NCI-H1105 (cell line): ENCODE results near the gene SELENOH.

Experiments
- DNase-seq: peaks from one replicate; lab custom pipeline; 2025; lab: John Stamatoyannopoulos, UW

Gene SELENOH

DNA sequence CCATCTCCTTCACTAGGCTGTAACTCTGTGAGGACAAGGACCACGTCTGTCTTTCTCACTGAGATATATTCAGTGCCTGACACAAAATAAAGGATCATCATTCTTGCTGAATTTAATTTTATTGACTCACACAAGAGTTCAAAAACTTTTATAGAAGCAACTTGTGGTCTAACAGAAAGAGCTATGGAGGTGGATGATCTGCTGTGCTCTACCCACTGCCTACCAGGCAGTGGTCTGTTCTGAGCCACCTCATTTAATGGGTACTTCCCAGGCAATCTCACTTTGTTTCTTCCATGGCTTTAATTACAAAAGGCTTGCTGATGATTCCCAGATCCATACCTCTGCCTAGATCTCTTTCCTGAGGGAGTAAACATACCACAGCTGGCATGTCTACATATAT lies 5.6 kb downstream of the SELENOH start:
- DNase-seq: no peak

DNA sequence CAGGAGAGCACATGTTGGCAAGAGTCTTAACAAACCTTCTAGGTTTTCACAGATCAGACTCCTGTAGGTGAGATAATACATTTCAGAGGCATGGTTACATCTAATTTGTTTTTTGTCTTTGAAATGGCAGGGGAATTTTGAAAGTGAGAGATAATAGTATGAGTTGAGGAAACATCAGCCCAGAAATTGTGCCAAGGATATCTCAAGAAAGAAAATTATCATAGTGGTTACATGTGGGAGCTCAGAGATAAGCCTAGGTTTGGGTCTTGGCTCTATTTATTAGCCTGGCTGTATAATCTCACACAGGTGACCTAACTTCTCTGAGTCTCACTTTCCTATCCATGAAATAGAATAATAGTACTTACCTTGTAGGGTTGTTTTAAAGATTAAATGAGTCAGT lies 9.9 kb downstream of the SELENOH start:
- no peak for DNase-seq

DNA sequence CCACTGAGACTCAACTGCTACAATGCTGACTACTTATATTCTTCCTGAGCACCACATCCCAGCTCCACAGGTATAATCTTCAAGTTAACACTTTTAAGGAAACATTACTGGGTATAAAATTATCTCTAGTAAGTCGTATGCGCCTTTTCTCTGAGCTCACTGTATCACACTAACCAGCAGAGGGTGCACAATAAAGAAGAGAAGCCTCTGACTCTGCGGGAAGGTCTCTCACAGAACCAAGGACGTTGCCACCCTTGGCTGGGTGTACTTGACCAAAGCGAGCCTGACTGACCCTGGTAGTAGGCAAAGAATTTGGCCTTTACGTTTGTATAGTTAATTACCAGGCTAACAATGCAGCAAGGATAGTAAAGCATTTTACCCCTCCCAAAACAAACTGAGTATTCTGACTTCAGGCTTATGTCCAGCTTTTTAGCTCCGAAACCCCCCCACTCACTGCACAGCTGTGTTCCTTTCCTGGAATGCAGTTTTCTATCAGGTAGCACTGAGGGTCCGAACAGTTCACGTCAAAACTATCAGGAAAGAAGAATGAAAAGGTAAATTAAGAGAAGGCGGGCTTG lies 10.5 kb downstream of the SELENOH start, which contains the start of gene BTBD18:
Gene BTBD18 (minus strand): TSS at position 144 of the 578 bp plus-strand sequence. CDS start 631 bp downstream, outside the sequence.
- peak; percentile 23 for DNase-seq

DNA sequence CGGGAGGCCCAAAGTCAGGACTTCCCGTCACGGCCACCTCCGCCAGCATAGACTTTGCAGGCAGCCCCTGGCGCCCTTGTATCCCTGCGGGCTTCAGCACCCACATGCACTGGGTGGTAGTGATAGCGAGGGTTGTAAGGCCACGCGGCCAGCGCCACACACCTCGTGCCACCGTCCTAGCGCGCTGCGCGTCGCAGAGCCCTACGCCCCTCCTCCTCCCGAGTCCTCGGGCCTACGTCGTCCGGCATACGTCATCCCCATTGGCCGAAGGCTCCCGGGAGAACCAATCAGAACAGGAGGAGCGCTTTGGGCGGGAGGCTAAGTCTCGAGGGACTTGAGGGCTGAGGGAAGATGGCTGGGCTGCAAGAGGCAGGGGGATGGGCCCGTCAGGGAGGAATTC lies 11.7 kb downstream of the SELENOH start:
- DNase-seq: no peak

DNA sequence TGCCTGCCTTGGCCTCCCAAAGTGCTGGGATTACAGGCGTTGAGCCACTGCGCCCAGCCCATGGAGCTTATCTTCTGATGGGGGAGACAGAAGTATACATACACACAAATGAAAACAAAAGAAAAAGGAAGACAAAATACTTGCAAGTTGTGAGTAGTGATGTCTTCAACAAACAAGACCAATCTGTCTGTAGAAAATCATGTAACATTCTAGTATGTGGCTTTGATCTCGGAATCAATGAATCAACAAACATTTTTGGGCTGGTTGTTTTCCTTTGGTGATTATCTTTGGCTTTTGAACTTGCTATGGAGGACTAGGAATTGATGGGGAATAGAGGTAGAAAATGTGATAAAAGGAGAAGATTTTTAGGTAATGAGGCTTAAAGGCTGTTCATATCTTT lies 16.9 kb downstream of the SELENOH start:
- no peak for DNase-seq

DNA sequence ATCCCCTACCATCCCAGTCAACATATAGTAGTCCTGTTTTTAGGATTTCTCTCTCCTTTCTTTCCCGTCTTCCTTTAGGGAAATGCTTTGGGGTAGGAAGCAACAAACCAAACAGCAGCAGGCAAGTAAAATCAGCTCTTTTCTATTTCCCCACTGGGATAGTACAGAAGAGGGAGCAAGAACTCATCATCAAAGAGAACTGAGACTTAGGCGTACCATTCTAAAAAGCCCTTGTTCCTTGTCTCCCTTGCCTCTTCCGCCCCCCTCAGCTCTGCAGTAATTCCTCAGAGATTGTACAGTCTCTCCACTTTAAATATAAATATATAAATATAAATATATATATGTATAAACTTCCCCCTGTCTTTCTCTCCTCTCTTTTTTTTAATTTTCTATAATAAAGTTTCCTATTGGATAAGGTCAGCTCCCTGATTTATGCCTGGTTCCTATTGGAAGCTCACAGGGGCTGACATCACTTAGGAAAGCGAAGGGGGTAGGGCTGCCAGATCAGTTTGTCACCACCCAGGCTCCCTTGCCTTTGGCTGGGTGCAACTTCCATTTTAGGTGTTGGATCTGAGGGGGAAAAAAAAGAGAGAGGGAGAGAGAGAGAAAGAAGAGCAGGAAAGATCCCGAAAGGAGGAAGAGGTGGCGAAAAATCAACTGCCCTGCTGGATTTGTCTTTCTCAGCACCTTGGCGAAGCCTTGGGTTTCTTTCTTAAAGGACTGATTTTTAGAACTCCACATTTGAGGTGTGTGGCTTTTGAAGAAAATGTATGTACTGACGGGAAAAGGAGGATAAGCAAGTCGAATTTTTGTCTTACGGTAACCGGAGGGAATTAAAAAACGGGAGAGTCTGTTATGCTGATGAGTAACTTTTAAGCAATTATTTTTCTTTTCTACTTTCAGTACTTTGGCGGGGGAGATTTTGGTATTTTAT lies 20.3 kb downstream of the SELENOH start, which contains the start of gene CTNND1:
Gene CTNND1 (plus strand): TSS at position 502 of the 934 bp plus-strand sequence. CDS start 29,677 bp downstream, outside the sequence.
- peak; percentile 94 for DNase-seq

DNA sequence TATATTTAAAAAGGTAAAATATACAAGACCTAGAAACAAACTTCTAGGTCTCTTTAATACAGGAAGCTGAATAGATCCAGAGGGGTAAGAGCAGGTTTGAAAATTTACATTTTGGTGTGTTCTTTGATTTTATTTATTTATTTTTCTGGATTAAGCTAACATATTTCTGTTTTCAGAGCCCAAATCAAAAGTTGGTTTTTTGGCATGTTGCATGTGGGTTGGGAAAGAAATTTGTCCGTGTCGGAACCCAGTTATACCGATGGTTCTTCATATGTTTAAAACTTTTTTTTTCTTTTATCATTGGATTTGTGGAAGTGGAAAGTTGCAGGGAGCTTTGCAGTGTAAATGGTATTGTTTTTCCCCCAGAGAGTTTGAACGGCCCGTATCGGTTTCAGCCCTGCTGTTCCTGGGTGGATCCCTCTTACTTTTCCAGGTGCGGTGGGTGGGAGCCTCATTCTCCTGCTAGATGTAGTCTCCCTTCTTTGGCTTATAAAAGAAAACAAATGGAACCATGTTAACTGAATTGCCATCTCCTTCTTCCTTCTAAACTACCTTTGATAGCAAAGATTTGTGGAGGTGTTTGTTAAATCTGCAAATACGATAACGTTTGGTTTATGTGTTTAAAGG lies 21.1 kb downstream of the SELENOH start:
- DNase-seq: no peak

DNA sequence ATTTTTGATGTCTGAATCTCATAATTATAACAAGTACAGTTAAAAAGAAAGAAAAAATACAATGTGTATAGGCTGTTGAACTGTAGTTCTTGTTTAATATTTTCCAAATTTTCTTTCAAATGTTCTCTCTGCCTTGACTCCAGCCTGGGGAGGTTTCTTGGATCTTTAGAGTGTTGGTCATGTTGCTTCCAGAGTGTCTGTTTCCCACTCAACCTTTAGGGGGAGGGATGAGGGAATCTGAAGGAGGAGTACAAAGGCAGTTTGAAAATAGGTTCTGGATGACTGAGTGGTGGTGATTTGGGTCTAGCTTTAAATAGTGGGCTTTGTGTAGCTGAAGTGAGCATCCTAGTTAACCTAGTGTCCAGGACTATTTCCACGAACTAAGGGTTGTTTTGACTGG lies 22.3 kb downstream of the SELENOH start:
- no peak for DNase-seq

DNA sequence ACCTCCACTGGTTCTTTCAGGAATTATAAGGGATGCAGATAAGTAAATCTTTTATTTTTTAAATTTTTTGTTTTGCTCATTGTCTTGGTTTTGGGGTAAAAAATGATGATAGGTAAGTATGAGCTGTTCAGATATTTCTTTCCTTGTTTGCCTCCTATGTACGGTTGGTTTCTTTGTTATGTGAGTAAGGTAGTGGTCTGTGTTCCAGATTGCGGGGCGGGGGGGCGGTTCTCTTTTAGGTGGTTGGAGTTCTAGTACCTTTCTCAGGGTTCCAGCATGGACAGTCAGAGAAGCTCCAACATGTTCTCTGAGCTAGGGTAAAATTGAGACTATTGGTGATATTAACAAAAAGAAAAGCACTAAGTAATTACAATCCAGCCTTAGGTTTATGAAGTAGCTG lies 22.7 kb downstream of the SELENOH start:
- no peak for DNase-seq

DNA sequence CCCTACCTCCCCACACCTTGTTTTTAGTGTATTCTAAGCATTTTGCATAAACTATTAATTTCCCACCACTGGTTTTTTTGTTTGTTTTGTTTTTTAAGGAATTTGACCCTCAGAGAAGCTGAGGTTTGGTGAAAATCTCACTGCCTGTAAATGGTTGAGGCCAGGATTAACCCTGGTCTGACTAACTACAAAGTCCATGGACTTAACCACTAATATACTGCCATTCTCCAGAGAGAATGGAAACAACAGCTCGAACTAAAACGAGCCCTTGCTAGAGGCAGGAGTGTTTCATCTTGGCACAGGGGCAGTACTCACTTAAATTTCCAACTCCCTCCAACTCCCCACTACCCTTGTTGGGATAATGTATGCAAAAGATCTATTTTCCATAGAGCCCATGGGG lies 23.3 kb downstream of the SELENOH start:
- DNase-seq: no peak

DNA sequence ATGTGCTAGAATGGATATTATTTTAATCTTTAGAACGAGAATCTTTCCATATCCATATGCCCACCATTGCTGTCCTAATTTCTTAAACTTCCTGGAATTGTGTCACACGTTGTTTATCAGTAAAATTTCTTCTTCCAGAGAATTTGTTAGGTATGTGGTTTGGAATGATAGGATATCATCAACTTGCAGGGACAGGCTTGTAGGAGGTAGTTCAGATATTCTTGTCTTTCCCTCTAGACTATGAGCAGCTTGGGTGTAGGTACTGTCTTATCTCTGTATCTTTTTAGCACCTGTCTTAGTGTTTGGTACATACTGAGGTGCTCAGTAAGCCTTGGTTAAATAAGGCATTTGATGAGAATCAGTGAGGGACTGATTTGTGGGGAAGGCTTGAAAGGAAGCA lies 23.7 kb downstream of the SELENOH start:
- DNase-seq: no peak

DNA sequence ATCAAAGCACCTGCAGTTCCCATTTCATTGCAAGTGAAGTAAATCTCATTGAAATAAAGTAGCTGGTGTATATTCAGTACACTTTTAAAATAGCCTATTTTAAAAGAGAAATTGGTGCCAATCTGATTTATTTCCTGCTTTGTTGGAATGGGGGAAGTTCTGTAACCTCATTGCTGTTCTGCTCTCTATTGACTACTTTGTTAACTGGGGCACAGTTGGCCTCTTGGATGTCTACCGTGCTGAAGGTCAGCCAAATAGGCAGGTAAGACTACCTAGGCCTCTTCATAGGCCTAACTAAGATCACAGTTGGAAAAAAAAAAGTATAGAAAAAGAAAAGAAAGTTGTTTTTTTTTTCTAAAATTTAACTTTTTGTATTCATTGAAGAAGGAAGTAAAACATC lies 29.5 kb downstream of the SELENOH start:
- DNase-seq: no peak

DNA sequence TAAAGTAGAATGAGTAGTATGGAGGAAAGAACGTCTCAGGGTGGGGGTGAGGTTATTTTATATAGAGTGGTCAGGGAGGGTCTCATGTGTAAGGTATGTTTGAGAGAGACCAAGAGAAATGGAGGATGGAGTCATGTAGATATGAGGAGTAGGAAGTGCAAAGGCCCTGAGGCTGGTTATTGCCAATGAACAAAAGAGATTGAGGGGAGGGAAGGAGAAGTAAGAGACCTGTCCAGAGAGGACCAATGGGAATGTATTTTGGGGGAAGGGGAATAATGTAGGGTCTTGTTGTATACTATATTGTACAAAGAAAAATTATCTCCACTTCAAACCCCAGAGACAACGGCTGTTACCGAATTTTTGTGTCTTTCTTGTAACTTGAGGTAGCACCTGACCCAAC lies 30.1 kb downstream of the SELENOH start:
- no peak for DNase-seq

DNA sequence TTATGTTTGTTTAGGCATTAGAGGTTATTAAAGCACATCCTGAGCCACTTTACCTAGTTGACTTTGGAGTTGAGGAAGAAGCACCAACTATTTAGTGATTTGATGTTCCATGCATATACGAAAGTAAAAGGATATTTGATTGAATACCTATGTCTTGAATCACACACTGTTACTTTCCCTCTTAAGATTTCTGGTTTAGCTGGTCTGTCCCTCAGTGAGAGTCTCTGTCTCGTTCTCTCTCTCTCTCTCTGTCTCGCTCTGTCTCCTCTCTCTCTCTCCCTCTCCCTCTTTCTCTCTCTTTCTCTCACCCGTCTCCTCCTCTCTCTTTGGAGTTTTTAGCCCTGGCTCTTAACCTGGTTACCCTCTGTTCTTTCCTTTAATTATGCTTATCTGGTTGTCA lies 31.3 kb downstream of the SELENOH start:
- DNase-seq: no peak

DNA sequence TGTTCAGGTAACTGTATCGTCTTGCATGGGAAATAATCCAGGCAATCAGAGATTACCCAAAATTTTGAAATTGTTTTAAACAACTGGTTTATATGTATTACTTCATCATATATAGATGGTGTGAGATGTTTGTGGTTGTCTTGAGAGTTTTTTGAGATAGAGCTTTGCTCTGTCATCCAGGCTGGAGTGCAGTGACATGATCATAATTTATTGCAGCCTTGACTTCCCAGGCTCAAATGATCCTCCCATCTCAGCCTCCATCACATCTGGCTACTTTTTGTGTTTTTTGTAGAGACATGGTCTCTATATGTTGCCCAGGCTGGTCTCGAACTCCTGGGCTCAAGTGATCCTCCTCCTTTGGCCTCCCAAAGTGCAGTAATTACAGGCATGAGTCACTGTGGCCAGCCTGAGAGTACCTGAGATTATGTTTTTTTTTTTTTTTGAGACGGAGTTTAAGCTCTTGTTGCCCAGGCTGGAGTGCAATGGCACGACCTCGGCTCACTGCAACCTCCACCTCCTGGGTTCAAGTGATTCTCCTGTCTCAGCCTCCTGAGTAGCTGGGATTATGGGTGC lies 31.8 kb downstream of the SELENOH start:
- no peak for DNase-seq

DNA sequence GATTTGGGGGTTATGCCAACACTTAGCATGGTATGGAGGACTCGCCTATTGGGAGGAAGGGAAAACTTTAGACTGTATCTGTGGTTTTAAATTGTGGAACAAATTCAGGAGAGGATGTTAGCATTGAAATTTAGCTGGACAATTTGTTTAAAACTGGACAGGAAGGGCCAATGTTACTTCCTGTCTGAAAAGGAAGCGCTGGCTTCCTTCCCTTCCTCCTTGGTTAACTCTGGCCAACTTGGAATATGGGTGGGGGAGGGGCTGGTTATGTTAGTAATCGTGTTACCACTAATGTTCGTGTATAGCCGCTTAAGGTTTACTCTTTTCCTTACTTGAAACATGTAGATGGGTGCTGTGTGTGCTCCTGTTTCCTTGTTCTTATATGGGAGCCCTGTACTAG lies 34.2 kb downstream of the SELENOH start:
- no peak for DNase-seq

DNA sequence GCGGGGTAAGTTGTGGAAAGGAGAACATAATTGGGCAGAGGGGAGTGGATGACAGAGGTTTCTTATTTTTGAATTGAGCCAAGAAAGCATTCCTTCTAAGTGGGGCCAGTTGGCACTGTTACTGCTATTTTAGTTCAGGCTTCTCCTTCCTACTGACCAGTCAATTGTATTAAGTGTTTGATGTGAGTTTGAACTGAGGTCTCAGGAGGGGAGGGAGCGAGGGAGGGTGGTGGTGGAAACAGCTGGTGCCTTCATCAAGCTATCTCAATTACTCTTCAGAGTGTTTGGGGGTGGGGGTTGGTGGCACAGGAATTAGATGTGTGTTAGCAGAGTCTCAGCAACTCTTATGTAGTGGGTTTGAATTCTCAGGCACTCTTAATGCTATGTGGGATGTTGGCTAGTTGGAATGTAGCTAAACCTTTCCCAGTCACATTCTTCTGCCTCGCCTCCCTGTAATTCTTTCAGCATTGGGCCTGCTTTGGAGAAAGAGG lies 34.8 kb downstream of the SELENOH start:
- no peak for DNase-seq

DNA sequence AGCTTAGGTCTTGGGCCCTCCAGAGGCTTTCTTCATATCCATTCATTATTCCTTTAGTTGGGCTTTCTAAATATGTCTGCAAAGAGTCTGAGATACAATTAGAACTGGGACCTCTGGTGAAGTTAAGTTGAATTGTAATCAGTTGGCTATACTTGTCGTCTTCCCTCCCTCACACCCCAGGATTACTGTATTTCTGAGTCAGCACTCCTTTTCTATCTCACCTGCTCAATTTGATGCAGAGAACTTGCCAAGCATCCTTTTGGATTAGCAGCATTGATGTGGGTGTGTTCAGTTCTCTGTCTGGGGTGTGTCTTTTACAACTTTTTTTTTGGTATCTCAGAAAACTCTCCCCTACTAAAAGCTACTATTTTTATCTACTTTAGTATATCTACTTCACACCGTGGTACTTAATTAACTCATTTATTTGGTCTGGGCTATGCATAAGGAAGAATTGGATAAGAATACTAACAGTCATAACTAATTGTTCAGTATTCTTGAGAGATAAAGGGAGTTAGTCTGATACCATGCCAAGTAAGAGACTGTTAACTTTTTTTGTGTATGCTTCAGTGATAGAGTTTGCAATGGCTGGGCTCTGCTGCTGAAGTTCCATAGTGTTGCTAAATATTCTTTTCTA lies 35.4 kb downstream of the SELENOH start:
- DNase-seq: no peak

DNA sequence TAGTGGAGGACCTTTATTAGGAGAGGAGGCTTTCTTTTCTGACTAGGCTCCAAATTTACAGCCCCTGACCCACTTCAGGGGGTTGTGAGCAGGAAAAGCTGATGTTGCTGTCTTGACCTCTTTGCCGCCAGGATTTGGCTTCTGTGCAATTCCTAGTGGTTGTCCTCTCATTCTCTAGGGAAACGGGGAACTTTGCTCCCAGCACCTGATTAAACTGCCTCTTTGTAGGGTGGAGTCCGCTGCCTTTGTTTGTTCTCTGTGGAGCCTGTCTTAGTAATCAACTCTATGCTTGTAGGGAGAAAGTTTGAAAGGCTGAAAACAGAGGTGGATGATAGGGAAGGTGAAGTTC lies 36.7 kb downstream of the SELENOH start:
- no peak for DNase-seq

DNA sequence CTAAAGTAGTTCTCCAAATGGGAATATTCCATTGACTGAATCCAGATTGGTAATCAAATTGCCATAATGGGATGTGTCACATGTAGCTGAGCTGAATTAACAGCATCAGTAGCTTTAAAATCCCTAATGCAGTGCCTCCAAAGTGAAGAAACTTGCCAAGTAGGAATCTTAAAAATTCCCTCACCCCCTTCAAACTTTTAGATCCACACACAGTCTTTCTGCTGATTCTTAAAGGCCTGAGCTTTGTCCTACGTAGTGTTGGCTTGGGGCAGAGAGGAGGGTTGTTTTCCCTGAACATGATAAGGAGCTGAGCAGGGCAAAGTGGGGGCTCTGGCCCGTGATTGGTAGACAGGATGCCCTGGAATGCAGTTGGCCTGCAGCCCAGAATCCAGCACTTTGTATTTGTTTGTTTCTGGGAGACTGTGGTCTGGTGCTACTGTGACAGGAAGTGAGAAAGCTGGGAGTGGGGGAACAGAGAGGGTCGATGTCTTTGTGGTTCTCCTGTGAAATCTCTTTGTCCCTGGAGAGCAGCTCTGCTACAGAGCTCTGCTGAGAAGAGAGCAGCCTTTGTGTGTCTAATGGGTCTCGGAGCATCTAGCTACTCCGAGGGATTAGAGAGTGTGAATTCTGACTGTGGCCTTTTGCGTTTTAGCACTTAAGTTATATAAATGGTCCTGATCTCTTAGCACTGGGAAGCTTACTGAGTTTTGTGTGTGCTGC lies 37.2 kb downstream of the SELENOH start:
- peak; percentile 29 for DNase-seq

DNA sequence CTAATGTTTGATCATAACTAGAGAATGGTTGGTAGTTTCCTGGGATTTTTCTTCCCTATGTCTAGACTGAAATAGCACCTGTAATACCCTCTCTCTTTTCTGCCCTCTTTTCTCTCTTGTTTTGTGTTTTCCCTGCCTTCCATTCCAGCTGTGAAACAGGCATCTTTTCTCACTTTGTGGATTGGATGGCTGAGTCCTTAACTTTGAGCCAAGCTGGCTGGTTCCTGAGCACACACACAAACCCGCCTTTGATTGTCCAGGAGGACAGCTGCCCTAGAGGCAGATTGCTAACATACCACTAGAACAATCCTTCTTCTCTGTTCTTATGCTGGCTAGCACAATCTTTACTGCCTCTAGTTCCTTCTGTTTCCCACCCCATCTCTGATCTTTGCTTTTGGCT lies 38.0 kb downstream of the SELENOH start:
- DNase-seq: no peak
